SJCRH30 (cell line): ENCODE measurements around the gene KDM3B. TPM values are rescaled to one million over a fixed set of nuclear protein-coding genes. Genes with fewer than 3 reads are reported as not detected.

Source experiments
- DNase-seq, 2 experiments: peaks; one replicate each; pipeline ENCODE4 v3.0.0-alpha.2; 2015 to 2020
- H3K27ac ChIP-seq: fragments of 250-450 bp; sonication (Bioruptor Pico); 2 replicates; pipeline ENCODE4 v1.5.1; 2020; ENCODE audit warnings: mild to moderate bottlenecking, moderate library complexity
- H3K27me3 ChIP-seq: fragments of 250-450 bp; sonication (Bioruptor Pico); 2 replicates; pipeline ENCODE4 v1.5.1; 2020; ENCODE audit warnings: mild to moderate bottlenecking, moderate library complexity
- H3K36me3 ChIP-seq: fragments of 250-450 bp; sonication (Bioruptor Pico); 2 replicates; pipeline ENCODE4 v1.5.1; 2020; ENCODE audit warnings: mild to moderate bottlenecking, moderate library complexity
- H3K4me1 ChIP-seq: fragments of 250-450 bp; sonication (Bioruptor Pico); 2 replicates; pipeline ENCODE4 v1.5.1; 2020; ENCODE audit warnings: mild to moderate bottlenecking, moderate library complexity
- H3K4me3 ChIP-seq: fragments of 250-450 bp; sonication (Bioruptor Pico); 2 replicates; pipeline ENCODE4 v1.5.1; 2020; ENCODE audit warnings: mild to moderate bottlenecking, moderate library complexity
- H3K9me3 ChIP-seq: fragments of 250-450 bp; sonication (Bioruptor Pico); replicated peaks from 2 replicates; pipeline ENCODE4 v1.5.1; 2020; ENCODE audit warnings: mild to moderate bottlenecking, moderate library complexity
- total RNA-seq: library from RNA; depleted of rRNA; stranded (reverse); fragments of >200 nt; shearing (Covaris generic); gene quantifications from 2 replicates; pipeline ENCODE4 v1.2.3, GENCODE V29; 2014

KDM3B gene
- total RNA-seq, 1 experiment from 2014 or later, result 75.2 TPM

DNA sequence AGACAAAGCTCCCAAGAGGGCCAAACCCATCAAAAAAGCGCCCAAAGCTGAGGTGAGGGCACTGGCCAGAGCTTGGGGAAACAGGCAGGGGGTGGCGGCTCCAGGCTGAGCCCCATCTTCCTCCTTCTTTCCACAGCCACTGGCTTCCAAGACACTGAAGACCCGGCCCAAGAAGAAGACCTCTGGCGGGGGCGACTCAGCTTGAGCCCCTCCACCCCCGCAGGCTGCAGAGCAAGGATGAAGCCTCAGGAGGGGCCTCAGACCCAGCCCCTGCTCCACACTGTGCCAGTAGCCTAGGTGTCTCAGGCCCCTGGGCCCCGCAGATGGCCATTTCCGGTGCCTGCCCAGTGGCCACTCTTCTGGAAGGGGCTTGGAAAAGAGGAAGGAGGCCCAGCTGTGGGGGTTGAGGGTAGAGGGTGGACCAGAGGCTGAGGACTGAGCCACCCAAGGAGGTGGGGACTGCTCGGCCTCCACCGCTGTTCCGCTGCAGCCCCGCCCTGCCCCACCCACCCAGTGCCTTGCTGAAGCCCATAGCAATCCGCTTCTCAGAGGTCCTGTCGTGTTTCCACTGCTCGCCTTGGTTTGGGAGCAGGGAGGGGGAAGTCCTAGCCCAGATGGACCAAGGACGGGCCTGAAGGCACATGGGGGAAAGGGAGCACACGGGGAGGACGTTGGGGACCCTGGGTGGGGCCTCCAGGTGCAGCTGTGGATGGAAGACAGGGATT lies 93.2 kb downstream of the KDM3B start:
- Histone ChIP-seq H3K4me3 (no peak overlapping the region), H3K4me1 (no peaks in the 10 kb centered on the region; the same call in 1 of the 2 replicates), H3K27me3 (no peaks in the 10 kb centered on the region), H3K9me3 (no peaks in the 10 kb centered on the region), H3K36me3 (no peaks in the 10 kb centered on the region), H3K27ac (no peak overlapping the region)
- DNase-seq, result no peak

DNA sequence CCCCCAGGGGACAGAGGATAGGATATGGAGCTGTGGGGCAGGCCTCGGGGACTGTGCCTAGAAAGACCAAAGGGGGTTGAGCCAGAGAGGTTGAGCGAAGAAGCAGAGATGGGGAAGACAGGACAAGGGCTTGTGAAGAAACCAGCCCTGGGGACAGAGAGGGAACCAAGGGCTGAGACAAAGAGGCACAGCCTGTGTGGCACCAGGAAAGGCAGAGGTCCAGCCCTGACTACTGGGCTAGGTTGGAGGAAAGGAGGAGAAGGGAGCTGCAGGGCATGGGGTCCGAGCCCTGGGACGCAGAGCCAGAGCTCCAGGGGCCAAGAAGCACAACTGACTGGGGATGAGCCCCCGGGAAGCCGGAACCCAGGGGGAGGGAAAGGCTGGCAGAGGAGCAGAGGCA lies 95.6 kb downstream of the KDM3B start:
- no peak for DNase-seq
- no peaks in the 10 kb centered on the region for H3K9me3 ChIP-seq
- H3K4me3 ChIP-seq, result no peak overlapping the region
- H3K27ac ChIP-seq, result no peak overlapping the region
- no peaks in the 10 kb centered on the region for H3K27me3 ChIP-seq
- no peaks in the 10 kb centered on the region for H3K36me3 ChIP-seq
- H3K4me1 ChIP-seq, result no peaks in the 10 kb centered on the region; the same call in 1 of the 2 replicates

DNA sequence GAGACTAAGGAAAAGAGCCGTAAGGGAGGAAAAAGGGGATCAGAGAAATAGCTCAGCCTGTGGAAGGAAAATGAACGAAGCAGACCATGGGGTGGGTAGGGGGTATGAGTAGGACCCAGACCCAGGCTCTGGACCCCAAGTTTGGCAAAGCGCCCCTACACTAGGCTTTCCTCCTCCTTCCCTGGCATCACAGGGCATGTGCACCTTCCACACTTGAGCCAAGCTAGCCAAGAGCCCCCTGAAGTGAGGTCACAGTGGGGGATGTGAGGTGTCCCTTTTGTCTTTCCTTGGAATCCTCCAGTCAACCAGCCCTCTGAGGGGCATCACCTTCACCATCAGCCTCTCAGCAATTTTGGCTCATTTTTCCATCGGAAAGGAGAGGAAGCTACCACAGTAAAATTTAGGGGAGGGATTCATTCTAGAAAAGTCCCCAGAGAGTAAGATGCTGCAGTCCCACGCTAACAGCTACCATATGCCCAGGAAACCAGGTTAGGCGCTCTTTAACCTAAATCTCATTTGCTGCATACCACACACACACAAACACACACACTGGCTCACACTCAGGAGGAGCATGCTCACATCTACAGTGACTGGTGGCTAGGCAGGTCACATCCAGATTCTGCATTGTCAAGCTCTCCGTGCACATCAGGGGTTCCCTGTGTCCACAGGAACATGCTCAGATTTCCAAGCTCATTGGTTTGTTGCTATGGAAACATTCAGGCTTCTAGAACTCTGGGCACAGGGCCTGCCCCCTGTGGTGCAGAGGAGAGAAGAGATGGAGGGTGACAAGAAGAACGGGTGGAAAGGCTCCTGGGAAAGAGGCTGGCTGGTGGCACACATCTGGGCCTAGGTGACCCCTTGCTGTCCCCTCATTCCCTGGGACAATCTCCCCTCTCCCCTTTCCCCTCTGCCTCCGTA lies 96.3 kb downstream of the KDM3B start:
- Histone ChIP-seq H3K9me3 (no peaks in the 10 kb centered on the region), H3K27ac (no peak overlapping the region)

DNA sequence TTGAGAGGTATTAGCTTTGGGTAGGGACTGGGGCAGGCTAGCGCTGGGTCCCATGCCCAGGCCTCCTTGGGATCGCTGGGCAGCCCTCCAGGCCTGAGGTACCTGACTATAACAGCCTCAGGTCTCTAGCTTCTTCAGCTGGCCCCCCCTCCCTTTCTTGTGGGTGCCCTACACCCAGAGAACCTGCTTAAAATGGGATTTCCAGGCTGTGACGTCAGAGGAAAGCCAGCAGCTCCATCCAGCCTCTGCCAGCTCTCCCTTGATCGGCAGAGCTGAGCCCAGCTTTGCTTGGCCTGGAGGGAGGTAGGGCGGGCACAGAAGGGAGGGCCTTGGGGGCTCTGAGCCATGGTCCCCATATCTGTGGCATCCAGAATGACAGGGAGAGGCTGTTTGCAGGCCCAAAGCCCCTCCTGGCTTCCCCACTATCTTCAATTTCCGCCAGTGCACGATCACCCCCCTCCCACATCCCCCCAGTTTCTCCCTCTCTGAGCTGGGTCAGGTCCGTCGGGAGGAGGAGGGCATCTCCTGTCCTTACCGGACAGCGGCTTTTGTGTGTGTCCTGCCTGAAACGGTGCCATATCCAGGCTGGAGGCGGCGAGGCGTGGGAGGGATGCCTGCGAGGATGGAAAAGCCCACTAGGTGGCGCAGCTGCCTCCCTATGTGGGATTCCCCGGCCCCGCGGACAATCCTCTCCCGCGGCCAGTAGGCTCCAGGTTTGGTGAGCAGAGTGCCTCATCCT lies 97.2 kb downstream of the KDM3B start:
- Histone ChIP-seq H3K27me3 (no peaks in the 10 kb centered on the region; the same call in 1 of the 2 replicates), H3K4me1 (no peaks in the 10 kb centered on the region; the same call in 1 of the 2 replicates), H3K36me3 (no peaks in the 10 kb centered on the region), H3K4me3 (peak overlapping the region; percentile 44), H3K27ac (no peak overlapping the region), H3K9me3 (no peaks in the 10 kb centered on the region)
- peak; percentile 88 to 94 for DNase-seq

More for the DNA sequence above, 96.3 kb downstream of the KDM3B start:
- no peaks in the 10 kb centered on the region for H3K36me3 ChIP-seq
- no peak overlapping the region for H3K4me3 ChIP-seq
- H3K4me1 ChIP-seq, result no peaks in the 10 kb centered on the region; the same call in 1 of the 2 replicates
- H3K27me3 ChIP-seq, result no peaks in the 10 kb centered on the region; the same call in 1 of the 2 replicates
- peak; percentile 42 to 56 for DNase-seq

DNA sequence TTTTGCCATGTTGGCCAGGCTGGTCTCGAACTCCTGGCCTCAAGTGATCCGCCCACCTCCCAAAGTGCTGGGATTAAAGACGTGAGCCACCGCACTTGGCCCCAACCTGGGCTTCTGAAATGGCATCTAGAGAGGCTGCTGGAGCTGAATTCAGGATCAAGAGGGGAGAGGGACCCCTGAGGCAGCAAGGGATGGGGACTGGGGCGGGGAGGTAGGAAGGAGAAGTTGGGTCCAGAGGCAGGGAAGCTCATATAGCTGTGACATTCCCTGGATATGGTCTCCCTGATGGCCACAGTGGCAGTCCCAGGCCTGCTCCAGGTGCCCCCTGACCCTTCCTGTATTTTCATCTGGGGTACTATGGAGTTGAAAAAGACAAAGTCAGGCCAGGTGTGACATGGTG lies 98.5 kb downstream of the KDM3B start:
- no peaks in the 10 kb centered on the region for H3K36me3 ChIP-seq
- no peak for DNase-seq
- H3K4me1 ChIP-seq, result no peaks in the 10 kb centered on the region; the same call in 1 of the 2 replicates
- peaks cover 8% of the 10 kb centered on the region; the same call in 1 of the 2 replicates for H3K27me3 ChIP-seq
- no peaks in the 10 kb centered on the region for H3K9me3 ChIP-seq
- H3K27ac ChIP-seq, result no peak overlapping the region
- H3K4me3 ChIP-seq, result no peak overlapping the region

DNA sequence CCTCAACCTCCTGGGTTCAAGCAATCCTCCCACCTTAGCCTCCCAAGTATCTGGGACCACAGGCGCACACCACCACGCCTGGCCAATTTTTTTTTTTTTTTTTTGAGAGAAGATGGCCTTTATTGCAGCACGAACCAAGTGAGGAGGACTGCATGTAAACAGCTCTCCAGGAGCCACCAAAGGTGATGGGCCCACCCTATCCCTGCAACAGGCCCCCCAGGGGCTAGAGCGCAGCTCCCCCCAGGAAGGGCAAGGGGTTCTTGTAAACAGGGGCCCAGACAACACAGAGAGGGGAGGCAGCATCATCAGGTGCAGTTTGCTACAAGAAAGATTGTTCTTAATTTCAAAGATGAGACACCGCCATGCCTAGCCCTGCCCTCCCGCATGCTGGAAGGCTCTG lies 100.2 kb downstream of the KDM3B start:
- no peak overlapping the region for H3K27ac ChIP-seq
- no peaks in the 10 kb centered on the region for H3K36me3 ChIP-seq
- H3K4me3 ChIP-seq, result no peak overlapping the region
- H3K4me1 ChIP-seq, result no peaks in the 10 kb centered on the region; the same call in 1 of the 2 replicates
- peaks cover 15% of the 10 kb centered on the region; the same call in 1 of the 2 replicates for H3K27me3 ChIP-seq
- DNase-seq, result no peak
- no peaks in the 10 kb centered on the region for H3K9me3 ChIP-seq

DNA sequence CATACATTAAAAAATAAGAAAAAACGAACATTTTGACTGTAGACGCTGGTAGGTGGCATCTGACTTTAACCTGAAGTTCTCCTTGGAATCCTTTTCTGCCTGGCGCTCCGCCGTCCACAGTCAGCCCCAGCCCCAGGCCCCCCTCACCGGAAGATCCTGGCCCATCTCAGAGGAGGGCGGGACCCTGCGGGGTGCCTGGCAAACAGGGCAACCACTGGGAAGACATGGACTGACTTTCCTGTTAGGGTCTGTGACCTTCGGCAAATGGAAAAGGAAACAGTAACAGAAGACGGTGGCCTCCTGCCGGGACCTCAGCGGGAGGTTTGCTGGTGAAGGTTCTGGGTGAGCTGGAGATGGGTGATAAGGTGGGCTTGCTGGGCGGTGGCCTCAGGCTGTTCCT lies 101.1 kb downstream of the KDM3B start:
- Histone ChIP-seq H3K9me3 (no peaks in the 10 kb centered on the region), H3K4me3 (no peak overlapping the region), H3K36me3 (no peaks in the 10 kb centered on the region), H3K4me1 (no peaks in the 10 kb centered on the region; the same call in 1 of the 2 replicates), H3K27me3 (peaks cover 21% of the 10 kb centered on the region), H3K27ac (no peak overlapping the region)
- DNase-seq, result no peak

DNA sequence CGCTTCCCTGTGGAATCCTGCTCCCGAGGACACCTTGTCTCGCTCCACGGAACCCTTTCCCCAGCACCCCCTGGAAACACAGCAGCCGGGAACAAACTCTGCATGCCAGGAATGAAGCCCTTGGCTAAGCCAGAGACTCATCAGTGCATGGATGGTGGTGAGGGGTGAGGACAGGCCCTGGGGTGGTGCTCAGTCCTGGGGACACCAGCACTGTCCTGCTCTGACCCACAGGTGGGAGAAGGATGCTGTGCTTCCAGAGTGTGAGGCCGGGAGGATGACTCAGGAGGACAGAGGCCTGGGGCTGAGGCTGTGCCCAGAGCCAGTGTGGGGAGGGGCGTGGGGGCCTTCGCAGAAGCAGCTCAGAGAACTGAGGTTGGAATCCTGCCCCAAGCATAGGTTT lies 101.6 kb downstream of the KDM3B start:
- no peak overlapping the region for H3K27ac ChIP-seq
- peaks cover 2% of the 10 kb centered on the region; the same call in 1 of the 2 replicates for H3K4me1 ChIP-seq
- H3K4me3 ChIP-seq, result no peak overlapping the region
- H3K27me3 ChIP-seq, result peaks cover 26% of the 10 kb centered on the region
- no peak for DNase-seq
- H3K36me3 ChIP-seq, result no peaks in the 10 kb centered on the region
- no peaks in the 10 kb centered on the region for H3K9me3 ChIP-seq

DNA sequence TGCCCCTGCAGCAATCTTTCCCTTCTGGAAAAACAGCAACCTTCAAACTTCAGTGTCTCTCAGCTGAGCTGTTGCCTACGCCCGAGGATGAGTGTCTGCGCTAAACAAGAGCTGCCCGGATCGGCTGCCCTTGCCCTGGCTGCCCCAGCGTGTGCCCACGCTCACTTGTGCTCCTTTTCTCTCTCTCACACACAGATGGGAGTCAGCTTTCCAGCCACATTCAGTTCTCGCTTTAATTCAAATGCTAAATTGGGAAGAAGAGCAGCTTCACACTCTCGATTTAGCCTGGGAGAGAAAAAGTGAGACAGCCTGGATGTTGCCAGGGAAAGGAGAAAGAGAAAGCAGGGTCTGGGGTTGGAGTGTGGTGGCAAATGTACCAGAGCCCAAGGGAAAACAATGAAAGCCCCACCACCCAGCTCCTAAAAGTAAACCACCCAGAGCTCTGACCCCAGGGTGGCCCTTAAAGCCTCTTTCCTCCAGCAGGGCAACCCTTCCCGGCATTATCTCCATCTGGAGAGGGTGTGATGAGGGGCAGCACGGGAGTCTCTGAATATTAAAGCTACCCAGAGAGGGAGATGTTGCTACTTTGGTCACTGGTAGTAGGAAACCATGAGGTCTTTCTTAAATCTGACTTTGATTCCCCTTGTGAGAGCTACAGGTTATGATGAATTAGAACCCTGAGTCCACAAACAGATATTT lies 102.9 kb downstream of the KDM3B start:
- no peak for DNase-seq
- no peak overlapping the region for H3K4me3 ChIP-seq
- no peaks in the 10 kb centered on the region for H3K9me3 ChIP-seq
- H3K36me3 ChIP-seq, result no peaks in the 10 kb centered on the region
- H3K27me3 ChIP-seq, result peaks cover 27% of the 10 kb centered on the region
- peaks cover 6% of the 10 kb centered on the region; the same call in 1 of the 2 replicates for H3K4me1 ChIP-seq
- H3K27ac ChIP-seq, result no peak overlapping the region

DNA sequence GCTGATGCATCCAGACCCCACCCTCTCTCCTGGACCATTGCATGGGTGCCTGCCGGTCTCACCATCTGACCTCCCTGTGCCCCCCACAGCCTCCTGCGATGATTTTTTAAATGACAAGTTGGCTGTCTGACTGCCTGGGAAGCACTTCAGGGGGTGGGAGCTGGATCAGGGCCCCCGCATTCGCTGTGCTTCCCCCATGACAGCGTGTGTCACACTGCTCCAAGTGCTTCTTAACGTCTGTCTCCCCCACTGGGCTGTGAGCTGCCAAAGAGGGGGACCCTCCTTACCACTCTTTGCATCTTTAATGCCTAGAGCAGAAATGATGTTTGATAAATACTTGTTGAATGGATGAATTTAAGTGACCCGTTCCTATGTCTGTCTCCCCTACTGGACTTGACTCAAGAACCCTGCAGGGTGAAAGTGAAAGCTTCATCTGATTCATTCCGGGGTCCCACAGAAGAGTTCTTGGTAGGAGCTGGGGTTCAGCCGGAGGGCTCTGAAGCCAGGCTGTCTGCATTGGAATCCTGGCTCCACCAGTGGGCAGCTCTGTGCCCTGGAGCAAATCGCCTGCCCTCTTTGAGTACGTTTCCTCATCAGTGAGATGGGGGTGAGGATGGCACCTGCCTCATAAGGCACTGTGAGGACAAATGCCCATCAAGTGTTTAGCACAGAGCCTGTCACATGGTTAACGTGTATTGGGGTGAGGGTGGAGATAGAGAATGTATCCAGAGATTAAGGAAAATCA lies 105.2 kb downstream of the KDM3B start:
- Histone ChIP-seq H3K27ac (no peak overlapping the region), H3K4me3 (no peak overlapping the region), H3K4me1 (peaks cover 6% of the 10 kb centered on the region; the same call in 1 of the 2 replicates), H3K27me3 (peaks cover 27% of the 10 kb centered on the region), H3K9me3 (no peaks in the 10 kb centered on the region), H3K36me3 (no peaks in the 10 kb centered on the region)
- no peak for DNase-seq

DNA sequence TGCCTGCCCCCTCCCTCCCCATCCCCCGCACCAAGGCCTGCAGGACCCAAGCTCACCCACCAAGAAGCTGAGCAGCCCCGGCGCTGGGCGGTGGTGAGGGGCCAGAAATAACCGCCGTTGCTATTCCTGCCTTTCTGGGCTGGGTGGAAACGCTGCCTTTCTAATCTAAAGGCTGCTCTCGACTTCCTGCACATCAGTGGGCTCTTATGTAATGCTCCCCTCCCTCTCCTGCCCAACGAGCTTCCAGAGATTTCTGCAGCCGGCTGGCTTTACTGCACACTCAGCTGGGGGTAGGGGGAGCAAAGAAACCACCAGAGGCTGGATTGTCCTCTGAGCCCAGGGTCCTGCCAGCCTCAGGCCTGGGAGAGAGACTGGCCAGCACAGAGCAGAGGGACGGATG lies 105.9 kb downstream of the KDM3B start:
- peaks cover 6% of the 10 kb centered on the region; the same call in 1 of the 2 replicates for H3K4me1 ChIP-seq
- H3K27me3 ChIP-seq, result peaks cover 27% of the 10 kb centered on the region
- no peak overlapping the region for H3K27ac ChIP-seq
- no peaks in the 10 kb centered on the region for H3K36me3 ChIP-seq
- DNase-seq, result no peak
- H3K9me3 ChIP-seq, result no peaks in the 10 kb centered on the region
- H3K4me3 ChIP-seq, result no peak overlapping the region

DNA sequence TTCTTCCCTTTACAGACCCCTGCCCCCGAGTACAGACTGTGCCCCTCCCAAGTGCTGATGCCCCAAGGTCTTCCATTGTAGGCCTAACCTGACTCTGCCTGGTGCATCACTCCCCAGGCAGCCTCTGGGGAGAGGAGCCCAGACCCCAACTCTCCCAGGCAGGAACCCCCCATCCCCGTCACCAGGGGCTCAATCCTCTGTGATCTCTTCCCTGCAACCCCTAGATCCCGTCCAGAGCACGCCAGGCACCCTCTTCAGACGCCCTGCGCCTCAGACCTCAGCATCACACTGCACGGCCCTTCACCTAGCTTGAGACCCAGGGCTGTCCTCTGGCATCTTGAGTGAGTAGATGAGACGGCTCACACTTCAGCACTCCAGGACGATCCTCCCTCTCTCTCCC lies 106.4 kb downstream of the KDM3B start:
- H3K4me3 ChIP-seq, result no peak overlapping the region
- H3K9me3 ChIP-seq, result no peaks in the 10 kb centered on the region
- no peak for DNase-seq
- H3K4me1 ChIP-seq, result peaks cover 6% of the 10 kb centered on the region; the same call in 1 of the 2 replicates
- peaks cover 27% of the 10 kb centered on the region for H3K27me3 ChIP-seq
- H3K27ac ChIP-seq, result no peak overlapping the region
- H3K36me3 ChIP-seq, result no peaks in the 10 kb centered on the region

DNA sequence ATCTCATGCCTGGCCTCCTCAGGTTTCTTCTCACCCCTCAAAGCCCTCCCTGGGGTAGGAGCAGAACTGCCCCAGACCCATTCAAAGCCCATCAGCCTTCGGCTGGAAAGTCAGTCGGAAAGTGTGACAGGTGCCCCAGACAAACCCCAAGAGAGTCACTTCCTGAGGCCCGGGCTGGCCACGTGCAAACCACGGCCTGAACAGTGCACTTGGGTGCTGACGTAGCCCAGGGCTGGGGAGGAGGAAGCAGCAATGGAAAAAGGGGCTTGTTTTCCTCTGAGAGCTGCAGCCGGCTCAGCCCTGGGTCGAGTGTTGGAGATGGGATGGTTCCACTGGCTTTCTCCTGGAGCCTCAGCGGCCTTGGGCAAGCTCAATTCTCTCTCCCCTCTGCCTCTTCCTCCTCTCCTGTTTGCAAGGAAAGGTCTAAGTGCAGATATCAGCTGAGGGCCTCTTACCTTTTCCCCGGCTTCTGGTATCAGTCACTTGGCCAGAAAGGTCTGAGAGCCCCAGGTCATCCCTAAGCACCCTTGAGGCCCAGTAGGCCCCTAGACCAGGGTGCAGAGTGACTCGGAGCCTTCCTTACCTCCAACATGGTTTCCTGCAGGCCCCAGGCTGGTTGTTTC lies 106.9 kb downstream of the KDM3B start:
- no peaks in the 10 kb centered on the region for H3K9me3 ChIP-seq
- H3K27ac ChIP-seq, result no peak overlapping the region
- peaks cover 6% of the 10 kb centered on the region; the same call in 1 of the 2 replicates for H3K4me1 ChIP-seq
- no peaks in the 10 kb centered on the region for H3K36me3 ChIP-seq
- peaks cover 27% of the 10 kb centered on the region for H3K27me3 ChIP-seq
- DNase-seq, result peak; percentile 33 to 56
- H3K4me3 ChIP-seq, result no peak overlapping the region
